ENCODE measurements around the gene DOK6. TPM values are rescaled to one million over a fixed set of nuclear protein-coding genes. Genes with fewer than 3 reads are reported as not detected.

The DOK6 gene
- total RNA-seq, 1 donor from 2014 or later: not detected

DNA sequence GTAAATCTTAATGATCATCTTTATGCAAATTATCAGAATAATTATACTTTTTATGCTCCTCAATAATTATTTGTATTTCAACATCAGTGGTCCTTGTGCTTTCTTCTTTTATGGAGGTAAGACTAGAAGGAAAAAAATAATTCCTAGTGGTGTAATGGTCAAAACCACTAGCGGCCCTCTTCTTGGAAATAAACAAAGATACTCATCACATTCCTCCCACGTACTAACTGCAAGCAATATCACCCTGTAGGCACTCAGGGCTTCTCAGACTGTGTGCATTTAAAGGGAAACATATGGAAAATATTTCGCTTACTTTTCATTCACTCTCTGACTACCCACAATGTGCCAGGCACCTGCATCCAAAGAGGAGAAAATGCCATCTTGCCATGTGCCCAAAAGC is 263.7 kb downstream of the DOK6 start:
- TF ChIP-seq, protein P1, sequence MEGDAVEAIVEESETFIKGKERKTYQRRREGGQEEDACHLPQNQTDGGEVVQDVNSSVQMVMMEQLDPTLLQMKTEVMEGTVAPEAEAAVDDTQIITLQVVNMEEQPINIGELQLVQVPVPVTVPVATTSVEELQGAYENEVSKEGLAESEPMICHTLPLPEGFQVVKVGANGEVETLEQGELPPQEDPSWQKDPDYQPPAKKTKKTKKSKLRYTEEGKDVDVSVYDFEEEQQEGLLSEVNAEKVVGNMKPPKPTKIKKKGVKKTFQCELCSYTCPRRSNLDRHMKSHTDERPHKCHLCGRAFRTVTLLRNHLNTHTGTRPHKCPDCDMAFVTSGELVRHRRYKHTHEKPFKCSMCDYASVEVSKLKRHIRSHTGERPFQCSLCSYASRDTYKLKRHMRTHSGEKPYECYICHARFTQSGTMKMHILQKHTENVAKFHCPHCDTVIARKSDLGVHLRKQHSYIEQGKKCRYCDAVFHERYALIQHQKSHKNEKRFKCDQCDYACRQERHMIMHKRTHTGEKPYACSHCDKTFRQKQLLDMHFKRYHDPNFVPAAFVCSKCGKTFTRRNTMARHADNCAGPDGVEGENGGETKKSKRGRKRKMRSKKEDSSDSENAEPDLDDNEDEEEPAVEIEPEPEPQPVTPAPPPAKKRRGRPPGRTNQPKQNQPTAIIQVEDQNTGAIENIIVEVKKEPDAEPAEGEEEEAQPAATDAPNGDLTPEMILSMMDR (IDR thresholded peaks at IDR 0.05): no peak
- no peak overlapping the region for H3K4me3 ChIP-seq
- intact Hi-C loops (cut with DNase I): no loop called here

DNA sequence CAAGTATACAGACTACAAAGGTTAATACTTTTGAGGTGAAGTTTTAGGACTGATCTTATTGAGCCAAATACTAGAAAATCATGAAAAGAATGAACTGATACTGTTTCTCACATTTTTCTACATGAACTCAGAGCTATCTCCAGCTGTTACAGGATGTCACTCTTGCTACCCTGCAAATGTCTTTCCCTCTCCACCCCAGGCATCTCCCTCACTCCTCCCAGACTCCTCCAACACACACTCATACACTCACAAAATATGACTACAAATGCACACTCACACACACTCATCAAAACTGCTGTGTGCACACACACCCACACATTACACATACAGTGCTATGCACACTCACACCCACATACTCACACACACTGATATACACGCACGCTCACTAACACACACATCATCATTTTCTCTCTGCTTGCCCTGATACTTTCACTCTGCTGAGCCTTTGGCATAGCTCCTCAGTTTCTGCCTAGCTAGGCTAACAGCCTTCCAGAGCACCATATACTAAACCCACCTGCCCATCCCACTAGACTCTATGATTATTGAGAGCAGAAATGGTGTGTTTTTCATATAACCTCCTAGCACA is 273.7 kb downstream of the DOK6 start:
- intact Hi-C loops (cut with DNase I): no loop called here
- DNase-seq (ENCODE audit: low spot score in 2 of 2): no peak
- H3K4me1 ChIP-seq: no peaks in the 10 kb centered on the region
- no peak overlapping the region for H3K4me3 ChIP-seq
- no peaks in the 10 kb centered on the region for H3K9me3 ChIP-seq
- no peaks in the 10 kb centered on the region for H3K36me3 ChIP-seq
- no peaks in the 10 kb centered on the region for H3K27me3 ChIP-seq
- TF ChIP-seq, protein P1 (IDR thresholded peaks at IDR 0.05): no peak
- no peak overlapping the region for H3K27ac ChIP-seq

More for the DNA sequence above, 263.7 kb downstream of the DOK6 start:
- Histone ChIP-seq H3K36me3 (no peaks in the 10 kb centered on the region), H3K27me3 (no peaks in the 10 kb centered on the region), H3K27ac (no peak overlapping the region), H3K9me3 (no peaks in the 10 kb centered on the region), H3K4me1 (no peaks in the 10 kb centered on the region)
- DNase-seq (ENCODE audit: low spot score in 2 of 2): no peak

DNA sequence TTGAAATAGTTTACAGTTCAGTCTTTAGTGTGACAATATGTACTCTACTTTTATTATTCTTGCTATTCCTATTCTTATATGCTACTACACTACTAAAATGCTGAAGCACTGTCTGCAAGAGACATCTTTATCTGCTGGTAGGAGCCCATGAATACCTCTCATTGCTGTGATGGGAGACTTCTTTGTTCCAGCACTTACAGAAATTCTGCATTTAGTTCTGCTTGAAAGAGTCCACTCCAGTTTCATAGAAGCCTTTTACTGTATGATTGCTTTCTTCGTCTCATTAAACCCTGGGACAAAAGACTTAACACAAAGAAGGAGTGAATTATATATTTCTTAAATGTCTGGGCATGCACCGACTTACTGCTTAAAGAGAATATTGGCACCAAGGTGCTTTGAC is 274.3 kb downstream of the DOK6 start:
- Histone ChIP-seq H3K4me1 (no peaks in the 10 kb centered on the region), H3K27ac (no peak overlapping the region), H3K9me3 (no peaks in the 10 kb centered on the region), H3K4me3 (no peak overlapping the region), H3K36me3 (no peaks in the 10 kb centered on the region), H3K27me3 (no peaks in the 10 kb centered on the region)
- DNase-seq (ENCODE audit: low spot score in 2 of 2): no peak
- TF ChIP-seq, protein P1 (IDR thresholded peaks at IDR 0.05): no peak
- intact Hi-C loops (cut with DNase I): no loop called here

DNA sequence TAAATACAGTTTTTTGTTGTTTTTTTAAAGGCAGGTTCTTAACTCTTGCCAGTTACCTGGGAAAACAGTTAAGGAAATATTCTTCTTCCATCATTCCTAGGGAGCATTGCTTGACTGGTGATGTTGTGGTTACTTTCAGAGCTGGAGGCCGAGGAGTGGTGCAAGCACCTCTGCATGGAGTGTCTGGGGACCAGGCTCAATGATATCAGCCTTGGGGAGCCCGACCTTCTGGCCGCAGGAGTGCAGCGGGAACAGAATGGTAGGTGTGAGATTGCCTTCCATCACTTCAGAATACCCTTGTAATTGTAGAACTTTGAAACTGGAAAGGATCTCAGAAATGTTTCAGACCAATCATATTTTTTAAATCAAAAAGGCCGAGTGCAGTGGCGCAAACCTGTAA is 276.9 kb downstream of the DOK6 start:
- no peaks in the 10 kb centered on the region for H3K36me3 ChIP-seq
- TF ChIP-seq, protein P1 (IDR thresholded peaks at IDR 0.05): no peak
- no peak overlapping the region for H3K4me3 ChIP-seq
- no peaks in the 10 kb centered on the region for H3K27me3 ChIP-seq
- intact Hi-C loops (cut with DNase I): no loop called here
- H3K4me1 ChIP-seq: no peaks in the 10 kb centered on the region
- H3K9me3 ChIP-seq: no peaks in the 10 kb centered on the region
- H3K27ac ChIP-seq: no peak overlapping the region
- no peak for DNase-seq (ENCODE audit: low spot score in 2 of 2)

DNA sequence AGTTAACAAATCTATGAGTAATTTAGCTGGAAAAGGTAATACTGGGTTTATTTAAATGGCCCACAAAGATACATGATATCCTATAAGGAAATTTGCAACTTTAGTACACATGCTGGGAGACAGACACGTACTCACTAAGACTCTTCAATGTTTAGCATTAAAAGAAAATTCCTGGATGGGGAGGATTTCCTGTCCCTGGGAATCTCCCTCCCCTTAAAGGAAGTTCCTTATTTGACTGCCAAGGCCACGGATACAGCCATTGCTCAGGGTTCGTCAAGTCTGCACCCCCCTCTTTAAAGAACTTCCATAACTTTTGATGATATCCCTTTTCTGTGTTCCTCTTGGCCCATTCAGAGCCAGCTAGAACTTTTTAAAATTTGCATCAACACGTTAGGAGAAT is 279.4 kb downstream of the DOK6 start:
- Histone ChIP-seq H3K36me3 (no peaks in the 10 kb centered on the region), H3K9me3 (no peaks in the 10 kb centered on the region), H3K27ac (no peak overlapping the region), H3K4me1 (no peaks in the 10 kb centered on the region), H3K27me3 (no peaks in the 10 kb centered on the region), H3K4me3 (no peak overlapping the region)
- DNase-seq (ENCODE audit: low spot score in 2 of 2): no peak
- intact Hi-C loops (cut with DNase I): no loop called here
- TF ChIP-seq, protein P1 (IDR thresholded peaks at IDR 0.05): no peak

DNA sequence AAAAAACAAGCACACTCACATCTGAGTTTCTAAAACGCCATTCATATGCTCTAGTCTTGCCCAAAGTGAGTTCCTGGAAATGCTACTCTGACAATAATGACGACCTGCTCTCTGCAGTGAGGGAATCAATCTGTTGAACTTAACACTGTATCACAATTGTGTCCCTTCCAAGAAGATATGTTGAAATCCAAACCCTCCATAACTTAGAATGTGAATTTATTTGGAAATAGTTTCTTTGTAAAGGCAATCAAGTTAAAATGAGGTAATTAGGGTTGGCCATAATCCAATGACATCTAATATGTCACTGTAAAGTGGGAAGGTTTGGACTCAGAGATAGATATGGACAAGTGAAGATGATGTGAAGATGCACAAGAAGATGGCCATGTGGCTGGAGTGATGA is 282.5 kb downstream of the DOK6 start:
- TF ChIP-seq, protein P1 (IDR thresholded peaks at IDR 0.05): no peak
- Histone ChIP-seq H3K9me3 (no peaks in the 10 kb centered on the region), H3K4me1 (no peaks in the 10 kb centered on the region), H3K36me3 (no peaks in the 10 kb centered on the region), H3K4me3 (no peak overlapping the region), H3K27ac (no peak overlapping the region), H3K27me3 (no peaks in the 10 kb centered on the region)
- intact Hi-C loops (cut with DNase I): no loop called here
- no peak for DNase-seq (ENCODE audit: low spot score in 2 of 2)
